Mucosa of stomach (tissue), 1 donor: ENCODE data around the gene ZNF2.

Experiments
- H3K27me3 ChIP-seq: one replicate; pipeline ENCODE4 v1.7.0; 2013; ENCODE audit warnings: mild to moderate bottlenecking, low read length; ENCODE audit not compliant: control insufficient read depth, insufficient read depth
- H3K36me3 ChIP-seq: one replicate; pipeline ENCODE4 v1.7.0; 2013; ENCODE audit warnings: low read length; ENCODE audit not compliant: control insufficient read depth, insufficient read depth
- H3K4me1 ChIP-seq: one replicate; pipeline ENCODE4 v1.7.0; 2013; ENCODE audit warnings: mild to moderate bottlenecking, low read length; ENCODE audit not compliant: control insufficient read depth, insufficient read depth
- H3K4me3 ChIP-seq: one replicate; pipeline ENCODE4 v1.7.0; 2013; ENCODE audit warnings: low read length
- H3K9ac ChIP-seq: one replicate; pipeline ENCODE4 v1.7.0; 2013; ENCODE audit warnings: mild to moderate bottlenecking, low read length, moderate library complexity
- H3K9me3 ChIP-seq: one replicate; pipeline ENCODE4 v1.7.0; 2013; ENCODE audit warnings: mild to moderate bottlenecking, low read length, moderate library complexity; ENCODE audit not compliant: control insufficient read depth
- donor health status: Pancreatic carcinoma.

The ZNF2 gene

DNA sequence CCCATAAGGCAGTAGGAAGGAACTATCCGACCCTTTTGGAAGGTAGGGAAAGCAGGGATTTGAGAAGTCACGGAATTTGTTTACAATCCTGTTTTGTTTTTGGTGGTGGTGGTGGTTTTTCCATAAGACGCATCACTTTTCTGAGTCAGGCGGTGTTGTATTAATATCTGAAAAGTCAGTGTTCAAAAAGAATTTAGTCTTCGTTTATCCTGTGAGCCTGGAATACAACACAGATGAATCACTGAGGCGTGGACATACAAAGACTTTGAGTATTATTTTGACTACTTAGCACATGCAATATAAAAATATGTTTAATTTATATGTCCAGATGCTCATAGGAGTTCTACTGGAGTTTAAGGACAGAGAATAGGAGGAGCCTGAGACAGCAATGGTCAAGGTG is 42.5 kb downstream of the ZNF2 start:
- Histone ChIP-seq H3K4me3 (peak overlapping the region; percentile 38), H3K4me1 (peaks cover 4% of the 10 kb centered on the region), H3K9me3 (no peaks in the 10 kb centered on the region), H3K27me3 (no peaks in the 10 kb centered on the region), H3K9ac (peak overlapping the region; percentile 61), H3K36me3 (no peaks in the 10 kb centered on the region)

- Histone ChIP-seq H3K27me3 (no peaks in the 10 kb centered on the region), H3K4me1 (no peaks in the 10 kb centered on the region), H3K9ac (no peak overlapping the region), H3K9me3 (peaks cover 33% of the 10 kb centered on the region), H3K36me3 (no peaks in the 10 kb centered on the region), H3K4me3 (no peak overlapping the region)
Observed at GRCh38 chr2:95215018-95215612, 49.5 kb downstream of the ZNF2 start.

GRCh38 chr2:95220449-95220848 is 54.8 kb downstream of the ZNF2 start:
- Histone ChIP-seq H3K27me3 (no peaks in the 10 kb centered on the region), H3K9ac (no peak overlapping the region), H3K4me1 (no peaks in the 10 kb centered on the region), H3K4me3 (no peak overlapping the region), H3K36me3 (no peaks in the 10 kb centered on the region), H3K9me3 (peaks cover 20% of the 10 kb centered on the region)

- no peaks in the 10 kb centered on the region for H3K36me3 ChIP-seq
- no peaks in the 10 kb centered on the region for H3K4me1 ChIP-seq
- H3K9ac ChIP-seq: no peak overlapping the region
- no peaks in the 10 kb centered on the region for H3K9me3 ChIP-seq
- H3K27me3 ChIP-seq: no peaks in the 10 kb centered on the region
- H3K4me3 ChIP-seq: no peak overlapping the region
Observed at GRCh38 chr2:95225658-95226057, 60.0 kb downstream of the ZNF2 start.

DNA sequence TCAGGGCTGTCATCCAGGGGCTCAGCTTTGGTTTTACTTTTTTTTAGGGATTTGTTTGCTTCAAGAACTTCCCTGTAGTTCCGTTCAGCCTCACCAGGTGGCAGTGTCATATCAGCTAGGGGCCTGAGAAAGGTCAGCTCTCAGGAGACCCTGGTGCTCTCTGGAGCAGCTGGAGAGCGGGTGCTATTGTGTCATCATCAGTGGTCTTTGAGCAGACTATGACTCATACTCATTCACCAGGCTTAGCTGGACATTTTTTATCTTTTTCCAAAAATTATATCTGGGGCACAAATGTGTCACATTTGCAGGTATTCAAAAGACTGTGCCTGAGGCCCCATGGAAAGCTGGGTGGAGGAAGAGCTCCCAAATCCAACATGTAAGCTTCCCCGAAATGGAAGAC is 66.1 kb downstream of the ZNF2 start:
- Histone ChIP-seq H3K4me1 (no peaks in the 10 kb centered on the region), H3K9me3 (no peaks in the 10 kb centered on the region), H3K9ac (no peak overlapping the region), H3K4me3 (no peak overlapping the region), H3K36me3 (no peaks in the 10 kb centered on the region), H3K27me3 (no peaks in the 10 kb centered on the region)

DNA sequence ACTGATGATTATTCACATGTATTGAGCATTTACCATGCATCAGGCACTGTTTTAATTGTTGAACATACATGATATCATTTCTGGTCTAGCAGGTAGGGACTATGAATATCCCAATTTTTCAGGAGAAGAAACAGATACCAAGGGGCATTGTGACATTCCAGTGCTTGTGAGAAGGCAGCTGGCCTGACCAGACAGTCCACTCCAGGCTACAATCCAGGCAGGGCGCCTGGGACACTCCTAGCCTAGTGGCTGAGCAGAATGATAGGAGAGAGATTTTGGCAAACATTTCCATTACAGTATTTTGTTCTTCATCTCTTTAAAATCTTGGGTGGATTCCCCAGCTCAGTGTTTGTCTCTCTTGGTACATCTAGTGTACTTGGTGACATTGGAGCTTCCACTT is 66.6 kb downstream of the ZNF2 start:
- H3K9me3 ChIP-seq: no peaks in the 10 kb centered on the region
- H3K4me3 ChIP-seq: no peak overlapping the region

More for the DNA sequence above, 66.6 kb downstream of the ZNF2 start:
- H3K9ac ChIP-seq: no peak overlapping the region
- H3K27me3 ChIP-seq: no peaks in the 10 kb centered on the region
- no peaks in the 10 kb centered on the region for H3K36me3 ChIP-seq
- H3K4me1 ChIP-seq: no peaks in the 10 kb centered on the region
